ENCODE measurements around the gene GPR18.
"Not testable (repeated sequence)": the region's sequence is repeated elsewhere in the genome, so short reads cannot be mapped to it uniquely, and the experiment has no call there.

The GPR18 gene

GRCh38 chr13:99266827-99267226, 8.6 kb upstream of the GPR18 start:
- DNase-seq (ENCODE audit: low read depth, low spot score): no peak

- peak; percentile 9 for DNase-seq (ENCODE audit: low read depth, low spot score)
Observed at GRCh38 chr13:99265821-99266426, 7.7 kb upstream of the GPR18 start.

- no peak for DNase-seq (ENCODE audit: low read depth, low spot score)
Observed at GRCh38 chr13:99265162-99265800, 7.1 kb upstream of the GPR18 start.

- no peak for DNase-seq (ENCODE audit: low read depth, low spot score)
Observed at GRCh38 chr13:99264051-99264450, 5.9 kb upstream of the GPR18 start.

GRCh38 chr13:99263126-99263785, 5.1 kb upstream of the GPR18 start:
- no peak for DNase-seq (ENCODE audit: low read depth, low spot score)

- DNase-seq (ENCODE audit: low read depth, low spot score): no peak
Observed at GRCh38 chr13:99261059-99261458, 2.9 kb upstream of the GPR18 start.

- no peak for DNase-seq (ENCODE audit: low read depth, low spot score)
Observed at GRCh38 chr13:99260216-99260615, 2.0 kb upstream of the GPR18 start.

- DNase-seq (ENCODE audit: low read depth, low spot score): no peak
Observed at GRCh38 chr13:99258946-99259345, 767 bp upstream of the GPR18 start.

GRCh38 chr13:99257291-99257690, 888 bp downstream of the GPR18 start:
- no peak for DNase-seq (ENCODE audit: low read depth, low spot score)

GRCh38 chr13:99256709-99257108, 1.5 kb downstream of the GPR18 start:
- no peak for DNase-seq (ENCODE audit: low read depth, low spot score)

- DNase-seq (ENCODE audit: low read depth, low spot score): no peak
Observed at GRCh38 chr13:99256283-99256682, 1.9 kb downstream of the GPR18 start.

- DNase-seq (ENCODE audit: low read depth, low spot score): no peak
Observed at GRCh38 chr13:99255271-99255670, 2.9 kb downstream of the GPR18 start.

GRCh38 chr13:99254830-99255229, 3.3 kb downstream of the GPR18 start:
- DNase-seq (ENCODE audit: low read depth, low spot score): no peak

GRCh38 chr13:99251921-99252320, 6.3 kb downstream of the GPR18 start:
- DNase-seq (ENCODE audit: low read depth, low spot score): no peak

GRCh38 chr13:99250982-99251825, 7.0 kb downstream of the GPR18 start:
- no peak for DNase-seq (ENCODE audit: low read depth, low spot score)

- not testable (repeated sequence) for DNase-seq (ENCODE audit: low read depth, low spot score)
Observed at GRCh38 chr13:99249606-99250005, 8.6 kb downstream of the GPR18 start.

GRCh38 chr13:99249178-99249577, 9.0 kb downstream of the GPR18 start:
- not testable (repeated sequence) for DNase-seq (ENCODE audit: low read depth, low spot score)

GRCh38 chr13:99246100-99246499, 12.1 kb downstream of the GPR18 start:
- DNase-seq (ENCODE audit: low read depth, low spot score): no peak

GRCh38 chr13:99237981-99238662, 20.1 kb downstream of the GPR18 start:
- no peak for DNase-seq (ENCODE audit: low read depth, low spot score)

GRCh38 chr13:99231721-99232120, 26.5 kb downstream of the GPR18 start:
- no peak for DNase-seq (ENCODE audit: low read depth, low spot score)

- no peak for DNase-seq (ENCODE audit: low read depth, low spot score)
Observed at GRCh38 chr13:99230991-99231390, 27.2 kb downstream of the GPR18 start.

- DNase-seq (ENCODE audit: low read depth, low spot score): not testable (repeated sequence)
Observed at GRCh38 chr13:99230588-99230987, 27.6 kb downstream of the GPR18 start.

All from smooth muscle cell of the brain vasculature (primary cell).